Sciatic nerve (tissue), 2 donors: ENCODE data around the gene ACTN1. TPM values are rescaled to one million over a fixed set of nuclear protein-coding genes. Genes with fewer than 3 reads are reported as not detected.
"Not testable (repeated sequence)": the region's sequence is repeated elsewhere in the genome, so short reads cannot be mapped to it uniquely, and the experiment has no call there.

ENCODE experiments used
- ATAC-seq: fragments of 200-7000 bp; cut with Tn5 transposase; one replicate; pipeline ENCODE4 v1.9.1; 2020; ENCODE audit warnings: mild to moderate bottlenecking, moderate library complexity
- DNase-seq: peaks from one replicate; pipeline ENCODE4 v3.0.0-alpha.2; 2020; ENCODE audit warnings: low spot score
- intact Hi-C: fragments of 100-400 bp; cut with DNase I; formaldehyde crosslinking; loops from one replicate; pipeline ENCODE4 v1.14.2; 2022
- total RNA-seq: library from RNA; stranded (reverse); fragmentation: NEBNext Ultra II Directional; extraction: Animal tissue kit (Norgen Biotek cat#: 25700); gene quantifications from one replicate; pipeline ENCODE4 v1.2.1, GENCODE V29; 2021
- donor health status: DM: no; HTN: no; CAD: no.
- donor health status: DM: no; HTN: no; CAD: no.

Gene ACTN1
- total RNA-seq, 1 donor from 2014 or later = 216 TPM

DNA sequence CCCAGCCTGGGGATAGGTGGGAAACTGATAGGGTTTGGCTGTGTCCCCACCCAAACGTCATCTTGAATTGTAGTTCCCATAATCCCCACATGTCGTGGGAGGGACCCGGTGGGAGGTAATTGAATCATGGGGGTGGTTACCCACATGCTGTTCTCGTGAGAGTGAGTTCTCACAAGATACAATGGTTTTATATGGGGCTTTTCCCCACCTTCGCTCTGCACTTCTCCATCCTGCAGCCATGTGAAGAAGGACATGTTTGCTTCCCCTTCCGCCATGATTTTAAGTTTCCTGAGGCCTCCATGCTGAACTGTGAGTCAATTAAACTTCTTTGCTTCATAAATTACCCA, 5.9 kb downstream of the ACTN1 start:
- ATAC-seq, DNase-seq, intact Hi-C loops: not testable (repeated sequence)

DNA sequence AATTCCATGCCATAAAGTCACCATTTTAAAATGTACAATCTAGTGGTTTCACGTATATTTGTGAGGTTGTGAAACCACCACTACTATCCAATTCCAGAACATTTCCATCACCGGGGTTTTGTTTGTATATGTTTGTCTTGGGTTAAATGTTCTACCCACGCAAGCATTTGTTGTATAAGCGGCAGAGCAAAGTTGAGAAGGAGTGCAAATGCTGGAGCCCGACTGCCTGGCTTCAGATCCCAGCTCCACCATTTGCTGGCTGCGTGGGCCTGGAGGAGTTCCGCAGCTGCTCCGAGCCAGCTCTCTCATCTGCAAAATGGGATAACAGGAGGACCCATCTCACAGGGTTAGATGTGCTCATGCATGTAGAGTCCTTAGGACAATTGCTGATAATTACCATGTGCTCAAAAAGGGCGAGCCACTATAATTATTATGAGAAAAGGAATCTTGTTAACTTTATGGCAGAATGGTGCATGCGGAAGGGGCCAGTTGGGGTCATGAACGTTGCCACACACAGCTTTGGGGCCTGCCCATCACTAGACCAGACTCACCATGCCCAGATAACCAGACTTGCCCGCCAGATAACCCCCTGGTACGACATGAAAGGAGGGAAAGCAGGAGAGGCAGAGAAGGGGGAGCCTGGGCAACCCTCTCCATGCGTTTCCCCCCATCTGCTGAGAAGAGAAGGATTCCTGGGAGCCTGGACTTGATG, 6.4 kb downstream of the ACTN1 start:
- ATAC-seq (no peak), DNase-seq (no peak)
- intact Hi-C loops = no loop called here

- ATAC-seq (no peak), DNase-seq (no peak)
- intact Hi-C loops = no loop called here
These were observed 7.6 kb downstream of the ACTN1 start for GRCh38 chr14:68971411-68972035.

- intact Hi-C loops = no loop called here
- no peak for ATAC-seq
These were observed 8.4 kb downstream of the ACTN1 start for GRCh38 chr14:68970736-68971135.

GRCh38 chr14:68970038-68970612, 9.0 kb downstream of the ACTN1 start:
- intact Hi-C loops = no loop called here
- DNase-seq = no peak
- no peak for ATAC-seq

More at GRCh38 chr14:68970736-68971135, 8.4 kb downstream of the ACTN1 start:
- no peak for DNase-seq

DNA sequence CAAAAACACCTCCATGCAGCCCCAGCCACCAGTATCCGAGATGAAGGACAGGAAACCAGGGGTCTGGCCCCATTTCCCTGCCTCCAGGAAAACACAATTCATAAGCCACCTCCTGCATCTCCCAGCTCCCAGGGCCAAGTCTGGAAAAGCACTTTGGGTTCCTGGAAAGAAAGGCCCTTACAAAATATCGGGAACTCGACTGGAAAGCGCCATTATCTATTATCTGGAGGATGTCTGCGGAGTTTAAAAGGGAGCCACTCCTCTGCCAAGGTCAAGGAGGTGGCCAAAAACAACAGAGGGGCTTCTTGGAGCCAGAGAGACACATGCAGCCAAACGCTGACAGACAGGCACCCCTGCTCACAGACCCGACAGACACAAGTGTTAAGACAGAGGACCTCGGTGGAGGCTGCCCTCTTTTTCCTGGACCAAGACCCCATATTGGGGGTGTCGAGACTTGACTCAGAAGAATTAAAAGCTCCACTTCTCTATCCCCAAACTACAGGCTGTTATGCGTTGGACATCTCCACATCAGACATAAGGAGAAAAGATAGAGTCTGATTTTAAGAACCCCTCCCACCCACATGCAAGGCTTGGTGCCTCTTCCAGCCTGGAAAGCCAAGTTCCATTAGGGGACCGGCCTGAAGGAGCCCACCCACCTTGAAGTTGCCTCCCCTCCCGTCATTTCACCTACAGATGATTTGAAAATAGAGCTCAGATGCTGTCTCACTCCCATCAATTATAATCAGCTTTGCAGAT, 9.6 kb downstream of the ACTN1 start:
- ATAC-seq (peak; percentile 31), DNase-seq (no peak)
- intact Hi-C loops = no loop called here

DNA sequence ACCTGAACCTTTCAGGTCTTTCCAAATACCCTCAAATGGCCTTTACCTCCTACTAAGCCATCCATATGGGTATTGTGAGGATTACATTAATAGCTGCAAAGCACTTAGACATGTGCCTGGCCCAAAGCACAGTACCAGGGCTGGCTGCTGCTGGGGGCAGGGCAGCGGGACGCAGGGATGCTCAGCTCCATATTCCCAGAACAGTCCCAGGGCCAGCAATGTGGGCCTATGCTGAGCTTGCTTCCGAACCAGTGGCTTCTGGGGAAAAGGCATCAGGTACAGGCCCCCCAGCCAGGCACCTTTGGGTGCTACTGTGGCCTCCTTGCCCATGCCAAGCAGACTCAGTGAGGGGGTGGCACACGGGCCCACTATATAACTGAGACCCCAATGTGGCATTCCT, 10.4 kb downstream of the ACTN1 start:
- intact Hi-C loops = no loop called here
- DNase-seq = no peak
- no peak for ATAC-seq

GRCh38 chr14:68968051-68968450, 11.1 kb downstream of the ACTN1 start:
- DNase-seq (no peak), ATAC-seq (no peak)
- intact Hi-C loops = no loop called here

- DNase-seq (no peak), ATAC-seq (no peak)
- intact Hi-C loops = no loop called here
These were observed 11.6 kb downstream of the ACTN1 start for GRCh38 chr14:68967459-68967940.

- intact Hi-C loops = no loop called here
- no peak for ATAC-seq
- no peak for DNase-seq
These were observed 12.2 kb downstream of the ACTN1 start for GRCh38 chr14:68966872-68967301.

DNA sequence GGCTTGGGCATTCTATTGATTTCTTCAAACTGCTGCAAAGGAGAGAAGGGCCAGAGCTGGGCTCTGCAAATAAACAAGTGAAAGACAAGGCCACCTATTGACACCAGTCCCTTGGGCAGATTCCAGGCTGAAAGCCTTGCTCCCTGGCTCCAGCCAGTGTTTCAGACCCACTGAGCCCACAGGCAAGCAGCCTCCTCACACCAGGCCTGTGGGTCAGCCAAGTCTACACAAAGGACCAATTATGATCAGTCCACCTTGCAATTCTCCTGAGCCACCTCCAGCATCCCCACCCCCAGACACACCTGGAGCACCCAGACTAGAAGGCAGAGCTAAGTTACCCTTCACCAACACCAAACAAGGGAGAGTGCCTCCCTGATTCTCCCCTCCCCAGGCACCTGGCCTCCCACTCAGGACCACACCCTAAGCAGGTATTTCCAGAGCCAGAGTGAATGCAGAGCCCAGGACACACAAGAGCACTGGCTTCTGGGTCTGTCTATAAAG, 13.8 kb downstream of the ACTN1 start:
- no peak for DNase-seq

DNA sequence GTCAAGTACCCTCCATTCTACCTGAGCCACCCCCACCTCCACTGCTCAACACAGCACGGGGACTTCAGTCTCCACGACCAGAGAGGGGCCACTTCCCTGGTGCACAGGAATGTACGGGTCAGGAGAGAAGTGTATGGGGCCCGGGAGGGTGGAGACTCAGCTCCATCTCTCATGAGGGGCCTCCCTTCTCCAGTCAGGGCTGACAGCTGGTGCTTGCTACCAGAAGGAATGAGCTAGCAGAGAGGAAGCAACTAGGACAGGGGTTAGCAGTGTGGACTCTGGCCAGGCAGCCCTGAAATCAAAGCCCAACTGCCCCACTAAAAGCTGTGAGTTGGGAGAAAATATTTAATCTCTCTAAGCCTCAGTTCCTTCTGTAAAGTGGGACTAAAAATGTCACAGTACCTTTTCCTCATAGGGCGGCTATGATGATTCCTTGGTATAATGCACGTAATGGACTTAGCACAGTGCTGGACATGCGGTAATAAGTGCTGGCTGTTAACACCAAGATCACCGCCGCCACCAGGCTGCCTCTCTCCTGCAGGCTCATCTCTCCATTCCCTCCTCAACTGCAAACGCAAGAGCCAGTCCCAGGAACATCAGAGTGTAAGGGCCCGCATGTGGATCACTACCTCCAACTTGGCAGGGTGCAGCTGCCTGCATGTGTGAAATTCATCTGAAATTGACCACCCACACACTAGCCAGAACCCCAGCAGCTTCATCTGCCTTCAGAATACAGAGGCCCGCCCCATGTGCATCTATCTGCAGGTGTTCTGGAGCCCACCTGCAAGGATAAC, 14.6 kb downstream of the ACTN1 start:
- DNase-seq (no peak), ATAC-seq (peak; percentile 27)
- intact Hi-C loops = no loop called here

More for the DNA sequence above, 13.8 kb downstream of the ACTN1 start:
- intact Hi-C loops = no loop called here
- ATAC-seq = no peak

- DNase-seq (no peak), ATAC-seq (no peak)
- intact Hi-C loops = no loop called here
These were observed 16.4 kb downstream of the ACTN1 start for GRCh38 chr14:68962681-68963080.

GRCh38 chr14:68961781-68962584, 17.1 kb downstream of the ACTN1 start:
- ATAC-seq = no peak
- no peak for DNase-seq
- intact Hi-C loops = no loop called here

- intact Hi-C loops = no loop called here
- ATAC-seq (no peak), DNase-seq (no peak)
These were observed 17.7 kb downstream of the ACTN1 start for GRCh38 chr14:68961361-68961760.

DNA sequence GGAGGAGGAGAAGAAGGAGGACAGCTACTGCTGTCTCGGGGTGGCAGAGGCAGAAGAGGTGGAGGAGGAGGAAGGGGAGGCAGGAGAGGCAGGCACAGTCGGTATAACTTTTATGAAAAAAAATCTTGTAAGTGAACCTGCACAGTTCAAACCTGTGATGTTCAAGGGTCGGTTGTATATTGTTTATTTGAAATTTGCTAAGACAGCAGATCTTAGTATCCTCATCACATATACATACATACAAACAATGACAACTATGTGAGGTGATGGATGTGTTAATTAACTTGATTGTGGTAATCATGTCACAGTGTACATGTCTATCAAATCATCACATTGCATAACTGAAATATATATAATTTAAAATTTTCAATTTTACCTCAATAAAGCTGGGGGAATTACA, 19.0 kb downstream of the ACTN1 start:
- no peak for ATAC-seq
- intact Hi-C loops = no loop called here
- DNase-seq = no peak

DNA sequence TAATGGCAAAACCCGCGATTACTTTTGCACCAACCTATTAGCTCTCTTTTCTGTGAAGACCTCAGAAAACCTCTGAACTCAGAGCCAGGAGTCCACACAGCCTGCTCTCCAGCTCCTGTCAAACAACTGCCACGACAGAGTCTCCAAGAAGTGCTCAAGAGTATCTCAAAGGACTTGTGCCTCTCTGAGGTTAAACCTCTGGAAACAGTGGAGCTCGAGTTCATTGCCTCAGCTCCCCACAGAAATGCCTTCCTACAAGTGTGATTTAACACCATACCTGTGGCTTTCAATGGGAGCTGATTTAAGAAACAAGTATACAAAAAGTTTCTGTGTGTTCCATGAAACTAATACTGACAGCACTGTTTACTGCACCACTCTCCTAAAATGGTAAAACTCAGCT, 20.1 kb downstream of the ACTN1 start:
- intact Hi-C loops = no loop called here
- DNase-seq = no peak
- no peak for ATAC-seq

DNA sequence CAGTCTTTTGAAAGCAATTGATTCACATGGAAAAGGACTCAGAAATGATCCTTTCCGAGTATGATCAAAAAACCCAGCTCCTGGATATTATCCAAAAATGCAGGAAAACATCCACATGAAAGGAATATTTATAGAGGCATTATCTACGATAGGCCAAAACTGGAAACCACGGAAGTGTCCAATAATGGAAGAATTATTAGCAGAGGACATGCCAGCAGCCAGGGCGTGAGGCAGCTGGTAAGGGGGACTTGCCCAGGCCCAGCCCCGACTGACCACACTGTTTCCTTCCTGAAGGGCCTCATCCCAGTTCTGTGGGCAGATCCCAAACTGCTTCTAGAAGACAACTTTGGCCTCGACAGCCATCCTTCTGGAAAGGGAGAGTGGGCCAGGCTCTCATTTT, 20.5 kb downstream of the ACTN1 start:
- DNase-seq (no peak), ATAC-seq (no peak)
- intact Hi-C loops = no loop called here
